Limb (tissue), 2 donors: Measurements from ENCODE around the gene YAF2.

Source experiments
- DNase-seq, 2 donors: peaks; one replicate each; pipeline ENCODE4 v3.0.0-alpha.2; 2016; ENCODE audit errors: extremely low spot score in 2 of 2

Gene YAF2

DNA sequence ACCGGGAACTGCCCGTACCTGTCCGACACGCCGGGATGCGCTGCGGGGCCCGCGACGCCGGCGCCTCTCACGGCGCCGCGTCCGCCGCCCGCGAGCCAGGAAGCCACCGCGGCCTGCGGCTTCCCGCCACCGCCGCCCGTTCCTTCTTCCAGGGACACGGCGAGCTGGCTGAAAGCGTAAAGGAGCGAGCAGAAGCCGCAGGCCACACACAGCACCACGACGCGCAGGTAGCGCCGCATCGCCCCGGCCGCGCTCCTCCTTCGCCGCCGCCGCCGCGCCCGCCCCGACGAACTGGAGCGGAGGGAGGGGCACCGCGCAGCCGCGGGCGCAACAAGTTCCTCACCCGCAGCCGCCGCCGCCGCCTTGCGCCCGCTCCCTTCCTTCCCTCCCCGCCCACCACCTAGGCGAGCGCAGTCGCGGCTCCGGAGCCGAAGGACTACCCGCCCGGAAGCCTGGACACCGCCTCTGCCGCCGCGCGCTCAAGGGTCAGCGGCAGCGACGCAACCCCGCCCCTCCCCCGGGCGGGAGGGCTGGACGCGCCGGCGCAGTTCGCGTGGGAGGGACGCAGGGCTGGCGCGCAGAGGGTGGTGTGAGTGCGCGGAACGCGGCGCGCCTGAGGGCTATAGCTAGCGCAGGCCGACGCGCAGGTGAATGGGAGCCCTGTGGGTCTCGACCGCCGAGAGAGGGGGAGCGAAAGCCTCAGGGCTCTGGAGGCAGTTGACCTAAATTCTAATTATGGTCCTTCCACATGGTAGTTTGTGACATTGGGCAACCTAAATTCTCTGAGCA lies 93.4 kb downstream of the YAF2 start, which contains the start of gene GXYLT1:
TSS of gene GXYLT1 (minus strand) at position 467 of the 789 bp plus-strand sequence. CDS start at position 239, 228 bp downstream.
- DNase-seq: peak; percentile 90 to 91

DNA sequence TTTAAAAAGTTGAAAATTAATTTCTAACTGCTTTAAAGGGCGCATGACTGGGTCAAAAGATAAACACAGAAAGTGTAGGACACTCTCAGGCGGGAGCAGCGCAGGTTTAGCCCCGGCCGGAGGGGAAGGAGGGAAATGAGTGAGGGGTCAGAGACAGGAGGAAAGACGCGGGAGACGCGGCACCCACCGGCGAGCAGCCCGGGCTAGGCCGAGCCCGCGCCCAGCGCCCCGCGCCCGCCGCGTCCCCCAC lies 94.0 kb downstream of the YAF2 start:
- no peak for DNase-seq

DNA sequence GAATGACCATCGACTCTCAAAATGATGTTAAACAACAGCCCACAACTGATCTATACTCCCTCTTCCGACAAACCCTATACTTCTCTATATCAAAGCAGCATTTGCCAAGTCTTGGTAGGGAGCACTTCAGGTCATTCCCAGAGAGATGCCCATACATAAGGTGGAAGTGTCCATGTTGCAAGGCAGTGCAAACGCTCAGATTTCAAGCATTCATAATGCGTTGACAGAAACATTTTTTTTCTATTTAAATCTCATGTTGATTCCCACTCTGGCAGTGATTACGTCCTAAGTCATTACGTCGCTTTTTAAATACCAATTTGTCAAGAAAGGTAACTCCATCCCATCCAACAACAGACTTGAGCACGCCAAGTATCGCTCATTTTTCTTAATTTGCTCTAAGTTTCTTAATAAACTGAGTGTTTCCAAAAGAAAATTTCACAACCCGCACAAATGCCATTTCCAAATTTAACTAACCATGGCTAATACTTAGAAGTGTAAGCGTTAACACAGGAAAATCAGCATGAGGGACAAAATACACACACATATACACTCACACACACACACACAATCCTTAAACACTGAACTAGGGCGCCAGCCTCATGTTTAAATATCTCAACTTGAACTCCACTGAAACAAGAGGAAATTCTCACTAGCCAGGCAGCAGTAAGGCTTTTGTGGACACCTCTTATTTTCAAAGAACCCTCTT lies 94.4 kb downstream of the YAF2 start:
- DNase-seq: peak in 1 of 2 donors; percentile 8

DNA sequence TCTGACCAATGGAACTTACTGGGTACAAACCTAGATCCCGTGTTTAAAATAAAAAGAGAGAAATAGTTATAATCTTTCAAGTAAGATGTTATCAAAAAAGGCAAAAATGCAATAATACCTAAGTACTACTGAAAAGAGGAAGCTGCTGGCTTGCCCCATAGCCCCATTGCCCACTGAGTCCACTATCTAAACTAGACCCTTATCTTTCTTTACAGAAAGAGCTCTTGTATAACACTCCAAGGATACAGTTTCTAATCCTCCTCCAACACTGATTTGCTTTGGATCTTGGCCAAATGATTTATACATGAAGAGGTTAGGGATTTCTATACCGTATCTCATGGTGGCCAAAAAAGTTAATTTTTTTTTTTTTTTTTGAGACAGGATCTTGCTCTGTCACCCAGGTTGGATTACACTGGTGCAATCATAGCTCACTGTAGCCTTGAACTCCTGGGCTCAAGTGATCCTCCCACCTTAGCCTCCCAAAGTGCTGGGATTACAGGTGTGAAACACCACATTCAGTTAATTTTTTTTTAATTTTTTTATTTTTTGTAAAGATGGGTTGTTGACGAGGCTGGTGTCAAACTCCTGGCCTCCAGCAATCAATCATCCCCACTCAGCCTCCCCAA lies 96.0 kb downstream of the YAF2 start:
- no peak for DNase-seq

DNA sequence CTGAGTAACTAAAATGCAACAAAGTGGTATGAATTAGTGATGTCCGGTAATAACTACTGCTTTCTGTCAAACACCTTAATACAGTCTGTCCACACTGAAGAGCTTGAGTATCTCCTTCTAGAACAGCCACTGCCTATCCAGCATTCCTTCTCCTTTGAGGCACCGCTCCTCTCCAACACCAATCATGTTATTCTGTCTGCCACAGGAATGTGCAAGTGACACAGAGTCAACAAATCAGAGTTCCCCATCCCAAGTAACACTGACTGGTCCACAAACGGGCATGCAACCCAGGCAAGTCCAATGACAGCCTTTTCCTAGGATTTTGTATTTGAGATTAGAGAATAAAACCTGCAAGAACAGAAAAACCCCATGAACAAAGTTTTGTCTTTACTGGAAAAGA lies 97.1 kb downstream of the YAF2 start:
- no peak for DNase-seq

DNA sequence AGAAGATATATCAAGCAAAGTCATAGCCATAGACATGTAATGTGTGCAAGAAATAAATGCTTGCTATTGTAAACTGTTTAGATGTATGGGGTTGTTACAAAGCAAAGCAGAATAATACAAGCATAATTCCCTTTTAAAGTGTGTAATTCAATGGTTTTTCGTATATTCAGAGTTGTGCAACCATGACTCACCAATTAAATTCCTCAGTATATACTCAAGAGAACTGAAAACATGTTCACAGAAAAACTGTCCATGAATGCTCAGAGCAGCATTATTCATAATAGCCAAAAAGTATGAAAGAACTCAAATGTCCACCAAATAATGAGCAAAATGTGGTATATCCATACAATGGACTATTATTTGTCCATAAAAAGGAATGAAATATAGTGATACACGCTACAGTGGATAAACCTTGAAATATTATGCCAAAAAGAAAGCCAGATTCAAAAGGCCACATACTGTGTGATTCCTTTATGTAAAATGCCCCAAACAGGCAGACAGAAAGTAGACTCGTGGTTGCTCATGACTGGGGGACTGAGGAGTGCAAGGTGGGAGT lies 102.7 kb downstream of the YAF2 start:
- DNase-seq: no peak

DNA sequence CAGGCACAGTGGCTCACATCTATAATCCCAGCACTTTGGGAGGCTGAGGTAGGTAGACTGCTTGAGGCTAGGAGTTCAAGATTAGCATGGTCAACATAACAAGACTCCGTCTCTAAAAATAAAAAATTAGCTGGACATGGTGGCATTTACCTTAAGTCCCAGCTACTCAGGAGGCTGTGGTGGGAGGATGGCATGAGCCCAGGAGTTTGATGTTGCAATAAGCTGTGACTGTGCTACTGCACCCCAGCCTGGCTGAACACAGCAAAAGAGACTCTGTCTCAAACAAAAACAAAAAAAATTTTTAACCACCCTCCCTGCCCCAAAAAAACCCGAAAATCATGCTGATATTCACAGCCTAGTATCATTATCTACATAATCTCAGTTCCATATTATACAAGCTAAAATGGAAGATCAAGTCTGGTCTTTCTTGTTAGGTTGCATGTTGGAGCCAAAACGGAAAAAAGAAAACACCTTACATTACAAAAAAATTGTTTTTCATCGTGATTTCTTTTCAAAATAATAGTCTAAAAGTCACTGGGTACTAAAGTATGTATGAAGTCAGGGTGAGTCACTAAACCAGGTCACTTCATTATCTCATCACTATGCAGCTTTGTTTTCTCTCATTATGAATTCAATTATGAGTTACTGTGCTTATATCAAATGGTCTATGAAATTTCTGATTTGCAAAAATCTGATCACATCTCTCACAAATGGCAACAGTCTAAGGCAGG lies 107.2 kb downstream of the YAF2 start:
- DNase-seq: no peak

DNA sequence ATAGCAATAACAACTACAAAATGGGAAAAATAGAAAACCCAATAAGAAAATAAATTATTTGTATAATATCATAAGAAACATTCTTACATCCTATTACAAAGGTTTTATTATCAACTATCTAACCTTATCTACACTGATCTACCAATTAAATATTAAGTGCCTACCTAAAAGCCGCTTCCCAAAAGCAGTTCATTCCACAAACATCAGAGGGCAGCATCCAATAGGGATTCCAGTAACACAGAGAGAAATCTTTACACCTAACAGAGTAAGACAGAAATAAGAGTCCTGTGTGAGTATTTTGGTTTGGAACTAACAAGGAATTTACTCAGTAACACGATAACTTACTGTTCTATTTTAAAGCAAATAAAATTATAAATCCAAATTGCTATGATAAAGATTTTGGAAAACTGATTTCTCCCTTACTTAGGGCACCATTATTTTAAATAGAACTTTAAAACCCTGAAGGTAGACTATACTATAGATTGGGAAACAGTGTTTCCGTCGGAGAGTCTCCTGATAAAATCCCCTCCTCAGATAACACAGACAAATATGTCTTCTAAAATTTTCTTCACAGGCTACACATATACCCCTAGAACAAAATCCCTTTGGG lies 108.3 kb downstream of the YAF2 start:
- peak; percentile 37 to 75 for DNase-seq

DNA sequence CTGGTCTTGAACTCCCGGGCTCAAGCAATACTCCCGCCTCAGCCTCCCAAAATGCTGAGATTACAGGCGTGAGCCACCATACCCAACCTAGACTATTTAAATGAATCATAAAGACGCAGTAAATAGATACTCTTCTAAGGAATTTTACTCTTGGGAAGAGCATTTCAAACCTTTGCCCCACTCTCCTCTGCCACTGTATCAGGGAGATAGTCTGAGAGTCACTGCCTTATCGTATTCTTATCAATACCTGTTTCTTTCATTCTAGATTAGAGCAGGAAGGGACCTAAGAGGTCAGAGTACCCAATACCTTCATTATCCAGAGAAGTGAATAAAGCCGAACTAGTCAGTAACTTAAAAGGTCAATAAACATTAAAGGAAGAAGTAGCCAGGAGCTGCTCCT lies 109.2 kb downstream of the YAF2 start:
- no peak for DNase-seq

DNA sequence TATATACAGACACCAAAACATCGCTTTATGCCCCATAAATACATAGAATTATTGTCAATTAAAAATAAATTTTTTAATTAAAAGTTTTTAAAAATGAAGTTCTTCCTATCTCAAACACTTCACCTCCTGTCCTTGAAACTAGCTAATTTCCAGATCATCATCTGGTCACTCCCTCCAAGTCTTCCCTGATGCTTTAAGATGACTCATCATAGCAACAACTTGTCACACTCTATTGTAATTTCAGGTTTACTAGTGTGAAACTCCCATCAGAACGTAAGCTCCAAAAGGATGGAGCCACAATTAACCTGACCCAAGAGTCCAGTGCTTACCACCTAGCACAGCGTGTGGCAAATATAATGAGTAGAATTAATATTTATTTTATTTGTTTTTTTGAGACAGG lies 109.7 kb downstream of the YAF2 start:
- no peak for DNase-seq

DNA sequence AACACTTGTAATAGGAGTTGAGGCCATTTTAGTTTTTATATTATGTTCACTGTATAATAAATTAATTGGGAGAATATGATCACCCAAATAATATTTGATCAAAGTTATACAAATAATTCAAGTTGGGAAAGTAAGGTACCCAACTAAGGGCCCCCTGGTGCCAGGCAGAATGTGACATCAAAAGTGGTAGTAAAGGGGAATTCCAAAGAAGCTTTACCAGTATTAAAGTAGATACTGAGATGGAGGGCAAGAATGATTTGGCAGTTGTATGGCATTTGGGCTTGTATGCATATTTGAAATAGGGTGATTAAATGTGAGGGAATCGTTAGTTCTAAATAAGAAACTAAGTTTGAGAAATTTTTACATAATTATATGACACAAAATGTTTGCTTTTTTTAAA lies 111.1 kb downstream of the YAF2 start:
- DNase-seq: no peak

DNA sequence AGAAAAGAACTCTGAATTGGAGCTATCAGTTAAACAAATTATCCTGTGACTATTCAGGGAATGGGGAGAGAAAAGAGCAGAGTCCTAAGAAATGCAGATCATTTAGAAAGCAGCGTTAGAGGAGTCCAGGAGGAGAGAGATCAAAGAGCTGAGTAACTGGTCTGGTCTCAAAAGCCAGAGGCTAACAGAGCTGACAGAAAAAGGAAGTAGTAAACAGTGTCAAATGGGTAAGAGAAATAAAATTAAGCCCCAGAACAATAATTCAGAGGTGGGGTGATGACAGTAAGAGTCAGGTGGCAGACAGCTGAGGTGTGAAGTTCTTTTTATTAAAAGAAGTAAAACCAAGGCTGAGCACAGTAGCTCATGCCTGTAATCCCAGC lies 112.7 kb downstream of the YAF2 start:
- DNase-seq: no peak

DNA sequence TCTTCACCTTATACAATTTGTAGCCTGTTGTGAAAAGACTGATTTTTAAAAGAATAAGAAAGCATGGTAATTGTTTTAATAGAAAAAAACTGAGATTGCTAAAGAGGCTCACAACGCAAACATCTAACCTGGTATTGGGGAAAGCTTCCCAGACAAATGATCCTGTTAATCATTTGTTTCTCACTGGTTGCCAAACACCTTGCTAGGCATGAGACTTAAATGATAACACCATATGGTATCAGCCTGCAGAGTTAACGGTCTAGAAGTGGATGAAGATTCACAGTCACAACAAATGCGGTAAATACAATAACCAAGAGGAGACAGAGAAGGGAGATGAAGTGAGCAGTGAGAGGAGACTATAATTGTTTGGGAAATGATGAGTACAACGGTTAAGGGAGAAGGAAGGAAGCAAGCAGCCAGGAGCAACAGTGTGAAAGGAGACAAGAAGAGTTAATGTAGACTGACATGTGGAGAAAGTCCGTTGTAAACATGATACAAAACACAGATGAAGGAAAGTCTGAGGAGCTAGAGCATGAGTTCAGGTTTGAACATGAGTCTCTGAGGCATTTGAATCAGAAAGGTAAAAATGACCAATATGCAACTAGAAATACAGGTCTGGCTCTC lies 113.2 kb downstream of the YAF2 start:
- no peak for DNase-seq

DNA sequence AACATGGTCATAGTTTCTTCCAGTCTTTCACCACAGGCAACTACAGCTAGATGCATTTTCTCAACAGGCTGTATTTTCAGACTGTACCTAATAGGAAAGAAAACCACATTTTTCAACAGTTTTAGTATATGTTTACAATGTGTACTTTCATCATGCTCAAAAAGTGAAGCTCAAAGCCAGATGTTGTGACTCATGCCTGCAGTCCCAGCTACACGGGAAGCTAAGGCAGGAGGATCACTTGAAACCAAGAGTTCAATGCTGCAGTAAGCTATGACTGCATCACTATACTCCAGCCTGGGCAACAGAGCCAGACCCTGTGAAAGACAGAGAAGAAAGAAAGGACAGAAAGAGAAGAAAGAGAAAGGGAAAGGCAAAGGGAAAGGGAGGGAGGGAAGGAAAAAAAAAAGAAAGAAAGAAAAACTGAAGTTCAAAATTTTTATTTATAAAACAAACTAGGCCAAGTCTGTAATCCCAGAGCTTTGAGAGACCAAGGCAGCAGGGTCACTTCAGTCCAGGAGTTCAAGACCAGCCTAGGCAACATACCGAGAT lies 118.9 kb downstream of the YAF2 start:
- DNase-seq: no peak

DNA sequence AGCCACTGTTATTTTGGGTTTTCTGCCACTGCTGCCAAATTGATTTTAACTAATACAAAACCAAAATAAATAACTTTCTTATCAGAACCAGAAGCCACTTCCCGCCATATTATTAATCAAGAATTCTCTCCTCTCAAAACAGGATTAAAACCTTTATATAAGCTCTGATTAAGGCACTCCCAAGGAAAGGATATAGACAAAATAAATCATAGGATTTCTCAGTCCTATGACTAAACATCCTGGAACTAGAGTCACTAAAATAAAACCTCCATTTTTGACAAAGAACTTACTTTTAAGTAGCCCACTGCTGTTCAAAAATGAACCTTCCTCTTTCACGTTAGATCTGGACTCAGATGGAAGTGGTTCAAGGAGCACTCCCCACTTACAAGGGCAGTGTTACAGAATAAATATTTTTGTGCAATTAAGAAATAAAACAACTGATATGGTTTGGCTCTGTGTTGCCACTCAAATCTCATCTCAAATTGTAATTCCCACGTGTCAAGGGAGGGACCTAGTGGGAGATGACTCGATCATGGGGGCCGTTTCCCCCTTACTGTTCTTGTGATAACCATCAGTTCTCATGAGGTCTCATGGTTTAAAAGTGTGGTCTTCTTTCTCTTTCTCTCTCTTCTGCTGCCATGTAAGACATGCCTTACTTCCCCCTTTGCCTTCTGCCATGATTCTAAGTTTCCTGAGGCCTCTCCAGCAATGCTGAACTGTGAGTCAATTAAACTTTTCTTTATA lies 119.7 kb downstream of the YAF2 start:
- DNase-seq: no peak

DNA sequence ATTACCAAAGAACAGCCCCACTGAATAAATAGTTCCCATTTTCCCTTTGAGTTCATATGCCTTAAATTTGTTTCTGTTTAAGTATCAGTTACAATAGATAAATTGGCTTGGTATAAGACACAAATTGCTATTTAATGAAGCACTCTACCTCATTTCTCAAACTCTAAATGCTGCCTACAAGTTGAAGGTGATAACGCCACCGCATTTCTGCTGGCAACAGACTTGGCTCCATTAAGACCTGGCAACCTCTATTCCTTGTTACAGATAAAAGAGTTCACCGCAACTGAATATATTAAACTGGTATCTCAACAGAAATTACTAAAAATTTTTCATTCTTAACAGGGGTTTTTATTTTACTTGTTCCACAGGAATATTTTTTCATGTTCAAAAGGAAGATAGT lies 129.0 kb downstream of the YAF2 start:
- DNase-seq: no peak
